GM12874 (cell line): ENCODE measurements around the gene PROK1.

Experiments used
- CTCF ChIP-seq: IDR thresholded peaks from 2 replicates; pipeline ENCODE4 v1.5.1; 2011; ENCODE audit warnings: low read depth, mild to moderate bottlenecking, control low read depth, low read length, moderate library complexity; ENCODE audit not compliant: insufficient read depth

Gene PROK1

GRCh38 chr1:110438893-110439292 is 12.1 kb upstream of the PROK1 start:
- no peak for TF ChIP-seq CTCF

GRCh38 chr1:110440877-110441276 is 10.1 kb upstream of the PROK1 start:
- TF ChIP-seq CTCF = no peak

GRCh38 chr1:110441888-110442287 is 9.1 kb upstream of the PROK1 start:
- TF ChIP-seq CTCF = no peak

GRCh38 chr1:110443451-110443850 is 7.5 kb upstream of the PROK1 start:
- TF ChIP-seq CTCF = no peak

- TF ChIP-seq CTCF = no peak
These were observed 6.4 kb upstream of the PROK1 start for GRCh38 chr1:110444561-110444960.

- TF ChIP-seq CTCF = no peak
These were observed 993 bp upstream of the PROK1 start for GRCh38 chr1:110449661-110450651.

- TF ChIP-seq CTCF = no peak
These were observed 1.4 kb downstream of the PROK1 start for GRCh38 chr1:110452330-110452729.
